NCI-H1105 treated with DMSO at 0.1 percent for 48 hours (cell line): Measurements from ENCODE around the gene LBHD1.
"Not testable (repeated sequence)": the region's sequence is repeated elsewhere in the genome, so short reads cannot be mapped to it uniquely, and the experiment has no call there.

ENCODE experiments used
- DNase-seq: peaks from one replicate; lab custom pipeline; 2025; lab: John Stamatoyannopoulos, UW

The LBHD1 gene

GRCh38 chr11:62671608-62672389 is at the start of gene LBHD1, which contains the start of gene UQCC3:
Gene LBHD1, minus strand, starts transcription at chr11:62672267. Its CDS starts 2,236 bp downstream, at chr11:62670031.
Gene UQCC3, plus strand, starts transcription at chr11:62671673. Its CDS starts 73 bp downstream, at chr11:62671746.
- DNase-seq: peak; percentile 85

DNA sequence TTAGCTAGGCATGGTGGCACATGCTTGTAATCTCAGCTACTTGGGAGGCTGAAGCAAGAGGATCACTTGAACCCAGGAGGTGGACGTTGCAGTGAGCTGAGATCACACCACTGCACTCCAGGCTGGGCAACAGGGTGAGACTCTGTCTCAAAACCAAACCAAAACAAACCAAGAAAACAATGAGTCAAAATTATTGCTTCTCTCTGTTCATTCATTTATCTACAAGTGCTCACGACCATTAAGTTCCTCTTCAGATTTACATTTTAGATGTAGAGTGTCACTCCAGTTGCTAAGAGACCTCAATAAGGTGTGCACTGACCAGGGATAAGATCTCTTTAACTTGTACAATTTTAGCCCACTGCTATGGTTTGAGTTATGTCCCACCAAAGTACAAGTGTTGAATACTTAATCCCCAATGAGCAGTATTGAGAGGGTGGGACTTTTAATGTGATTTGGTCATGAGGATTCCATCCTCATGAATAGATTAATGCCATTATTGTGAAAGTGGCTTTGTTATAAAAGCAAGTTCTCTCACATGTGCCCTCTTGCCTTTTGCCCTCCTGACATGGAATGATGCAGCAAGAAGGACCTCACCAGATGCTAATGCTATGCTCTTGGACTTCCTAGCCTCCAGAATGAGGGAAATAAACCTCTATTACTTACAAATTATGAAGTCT is 47.4 kb upstream of the LBHD1 start:
- no peak for DNase-seq

DNA sequence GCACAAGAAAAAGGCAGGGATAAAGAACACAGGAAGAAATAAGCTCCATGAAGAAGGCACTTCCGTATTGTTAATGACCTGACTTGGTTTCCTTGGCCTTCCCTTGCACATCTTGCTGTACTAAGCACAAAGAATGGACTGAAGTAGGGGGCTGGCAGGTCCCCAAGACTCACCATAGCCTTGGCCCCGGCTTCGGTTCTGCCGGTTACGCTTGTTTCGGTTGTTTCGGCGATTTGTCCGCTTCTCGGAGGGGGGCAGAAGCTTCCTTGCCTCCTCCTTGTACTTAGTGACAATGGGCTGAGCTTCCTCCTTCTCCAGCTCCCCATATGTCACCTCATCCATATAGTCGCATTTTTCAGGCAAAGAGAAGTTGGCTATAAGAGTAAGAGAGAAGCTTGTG is 44.7 kb upstream of the LBHD1 start:
- DNase-seq: no peak

GRCh38 chr11:62716206-62716605 is 44.1 kb upstream of the LBHD1 start:
- no peak for DNase-seq

DNA sequence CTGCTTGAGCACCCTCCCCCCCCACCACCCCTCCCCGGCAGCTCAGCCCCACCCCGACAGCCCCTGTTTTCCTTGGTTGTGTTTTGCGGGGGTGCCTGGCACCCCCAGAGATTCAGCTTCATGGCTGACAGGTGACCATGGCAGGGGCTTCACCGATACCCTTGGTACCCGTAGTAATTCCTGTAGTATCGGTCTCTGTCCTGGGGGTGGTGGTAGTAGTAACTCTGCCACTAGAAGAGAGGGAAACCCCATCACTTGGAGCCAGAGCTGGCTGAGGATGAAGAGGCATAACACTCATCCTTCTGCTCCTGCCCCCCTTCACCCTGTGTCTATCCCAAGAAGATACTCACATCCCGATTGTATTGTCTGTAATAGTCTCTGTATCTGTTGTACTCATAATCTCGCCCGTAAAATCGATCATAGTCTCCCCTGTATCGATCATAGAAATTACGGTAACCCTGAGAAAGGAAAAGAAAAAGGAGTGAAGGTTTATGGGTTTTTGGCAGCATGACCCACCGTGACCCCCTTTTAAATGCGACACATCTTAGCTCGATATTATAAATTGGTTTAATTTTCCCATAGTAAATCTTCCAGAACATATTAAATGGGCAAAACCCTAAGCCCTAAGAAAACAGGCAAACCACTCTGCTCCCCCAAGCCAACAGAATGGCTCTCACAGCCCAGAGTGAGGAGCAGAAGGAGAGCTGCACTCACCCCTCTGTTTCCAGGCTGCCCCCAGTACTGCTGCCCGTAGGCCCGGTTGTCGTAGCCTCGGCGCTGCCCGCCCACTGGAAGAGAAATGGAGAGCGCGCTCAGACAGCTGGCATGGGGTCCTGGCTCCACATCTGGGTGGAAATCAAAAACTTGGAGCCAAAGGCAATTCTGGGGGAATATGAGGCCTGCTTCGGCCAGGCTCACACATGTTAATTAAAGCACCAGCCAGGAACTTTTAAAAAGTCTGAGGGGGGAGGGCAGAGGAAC is 43.4 kb upstream of the LBHD1 start:
- no peak for DNase-seq

- no peak for DNase-seq
Measured at GRCh38 chr11:62713343-62713742, 41.3 kb upstream of the LBHD1 start.

- DNase-seq: no peak
Measured at GRCh38 chr11:62712861-62713260, 40.8 kb upstream of the LBHD1 start.

DNA sequence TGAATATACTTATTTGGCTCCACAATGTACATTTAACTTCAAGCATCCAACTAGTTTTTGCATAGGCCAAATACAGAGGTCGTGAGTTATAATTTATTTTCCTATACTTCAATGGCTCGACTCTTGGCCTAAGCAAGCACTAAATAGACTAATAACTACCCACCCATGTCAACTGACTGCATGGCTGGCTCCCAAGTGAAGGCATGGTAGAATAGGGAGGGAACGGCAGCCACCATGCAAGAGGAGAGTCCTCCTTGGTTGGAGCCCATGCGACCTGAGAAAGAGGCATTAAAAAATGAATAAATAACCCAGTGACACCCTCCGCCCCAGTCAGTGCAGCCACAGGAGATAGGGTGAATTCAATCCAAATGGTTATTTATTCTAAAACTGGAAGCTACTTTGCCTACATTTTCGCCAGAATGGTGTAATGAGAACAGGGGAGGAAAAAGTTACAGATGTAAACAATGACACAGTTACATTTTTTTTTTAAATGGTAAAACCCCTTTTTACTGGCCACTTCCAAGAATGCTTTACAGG is 40.3 kb upstream of the LBHD1 start:
- DNase-seq: no peak

DNA sequence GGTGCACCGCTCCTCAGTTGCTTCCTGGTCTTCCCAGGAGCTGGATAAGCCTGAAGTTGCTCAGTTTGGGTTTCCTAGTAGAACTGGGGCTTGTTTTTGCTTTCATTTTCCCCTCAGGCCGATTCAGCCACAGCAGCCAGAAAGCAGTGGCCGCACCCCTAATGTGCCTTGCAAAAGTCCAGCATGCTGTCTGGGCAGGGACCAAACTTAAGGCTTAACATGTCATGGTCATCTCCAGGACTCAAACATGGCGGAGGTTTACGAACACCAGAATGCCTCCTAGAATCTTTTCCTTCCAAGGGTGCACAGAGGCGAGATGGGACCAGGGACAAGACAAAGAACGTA is 37.9 kb upstream of the LBHD1 start:
- DNase-seq: peak; percentile 61

- DNase-seq: peak; percentile 99
Measured at GRCh38 chr11:62709247-62710000, 37.4 kb upstream of the LBHD1 start.

DNA sequence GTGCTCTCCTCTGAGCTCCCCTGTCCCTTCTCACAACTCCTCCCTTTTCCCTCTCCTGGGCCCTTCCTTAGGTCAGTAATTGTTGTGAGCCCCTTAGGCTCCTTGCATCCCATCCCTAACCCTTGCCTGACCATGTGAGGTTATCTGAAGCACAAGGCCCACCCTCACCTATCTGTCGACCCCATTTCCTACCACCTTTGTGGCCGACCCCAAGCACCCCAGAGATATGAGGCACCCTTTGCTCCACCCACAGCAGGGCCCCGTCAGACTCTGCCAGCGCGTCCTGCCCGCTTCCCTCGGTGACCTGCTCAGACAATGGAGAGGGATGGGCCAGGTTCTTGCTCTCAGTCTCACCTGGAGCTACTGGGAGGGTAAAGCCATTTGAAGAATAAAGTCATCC is 36.7 kb upstream of the LBHD1 start:
- peak; percentile 69 for DNase-seq

DNA sequence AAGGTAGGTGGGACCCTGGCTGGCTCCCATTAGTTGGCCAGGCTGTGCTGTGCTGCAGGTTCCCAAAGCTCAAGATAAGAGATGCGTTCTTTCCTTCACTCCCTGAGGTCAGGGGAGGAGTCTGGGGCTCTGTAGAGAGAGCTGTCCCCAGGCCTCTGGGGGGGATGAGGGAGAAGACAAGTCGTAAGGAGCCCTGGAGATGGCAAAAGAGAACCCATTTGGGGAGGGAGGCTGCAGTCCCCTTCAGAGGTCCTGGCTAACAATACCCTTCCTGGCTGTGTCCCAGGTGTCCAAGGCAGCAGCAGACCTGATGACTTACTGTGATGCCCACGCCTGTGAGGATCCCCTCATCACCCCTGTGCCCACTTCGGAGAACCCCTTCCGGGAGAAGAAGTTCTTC is 36.3 kb upstream of the LBHD1 start:
- no peak for DNase-seq

GRCh38 chr11:62707277-62707861 is 35.3 kb upstream of the LBHD1 start, which contains the start of the genes BSCL2 and GNG3:
Gene BSCL2, minus strand, starts transcription at chr11:62707424. Its CDS starts 229 bp downstream, at chr11:62707195.
Gene GNG3, plus strand, starts transcription at chr11:62707676. Its CDS starts 620 bp downstream, at chr11:62708296.
- DNase-seq: no peak

GRCh38 chr11:62706850-62707247 is 34.8 kb upstream of the LBHD1 start:
- no peak for DNase-seq

DNA sequence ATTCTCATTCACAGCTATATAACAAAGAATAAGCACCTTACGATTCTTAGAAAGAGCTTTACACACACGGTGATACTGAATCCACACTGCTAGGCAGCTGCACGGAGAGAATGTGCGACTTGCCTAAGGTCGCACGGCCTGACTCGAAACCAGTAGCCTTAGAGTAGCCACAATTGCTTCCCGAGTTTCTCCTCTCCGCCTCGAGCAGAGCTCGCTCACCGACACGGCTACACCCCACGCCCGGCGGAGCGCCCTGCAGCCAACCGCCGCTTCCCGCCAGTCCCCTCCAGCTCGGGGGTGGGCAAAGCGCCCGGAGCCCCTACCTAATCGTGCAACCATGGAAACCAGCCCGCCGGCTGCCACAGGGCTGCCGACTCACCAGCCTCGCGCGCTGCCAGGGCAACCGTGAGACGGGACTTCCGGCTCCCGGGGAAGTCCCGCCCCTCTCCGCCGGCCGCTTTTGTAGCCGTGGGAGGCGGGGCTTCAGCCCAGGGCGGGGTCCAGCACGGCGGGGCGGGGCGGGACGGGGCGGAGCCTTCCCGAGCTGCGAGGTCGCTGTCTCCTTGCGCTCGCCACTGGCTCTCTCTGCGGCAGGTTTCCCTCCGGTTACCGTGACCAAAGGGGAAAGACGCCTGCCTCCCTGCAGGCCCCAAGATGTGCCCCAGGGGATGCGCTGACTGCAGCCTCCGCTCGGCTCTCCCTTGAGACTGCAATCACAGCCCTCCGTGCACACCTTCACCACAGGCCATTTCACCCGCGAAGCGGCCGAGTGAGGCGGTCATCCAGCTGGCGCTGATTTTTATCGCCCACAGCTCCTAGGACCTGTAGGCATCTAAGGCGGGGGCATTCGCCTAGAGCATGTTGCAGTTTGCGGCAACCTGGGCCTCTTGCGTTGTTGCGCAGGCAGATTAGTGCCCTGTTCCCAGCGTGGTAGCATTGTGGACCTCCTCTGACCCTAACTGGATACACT is 34.1 kb upstream of the LBHD1 start:
- DNase-seq: peak; percentile 96

DNA sequence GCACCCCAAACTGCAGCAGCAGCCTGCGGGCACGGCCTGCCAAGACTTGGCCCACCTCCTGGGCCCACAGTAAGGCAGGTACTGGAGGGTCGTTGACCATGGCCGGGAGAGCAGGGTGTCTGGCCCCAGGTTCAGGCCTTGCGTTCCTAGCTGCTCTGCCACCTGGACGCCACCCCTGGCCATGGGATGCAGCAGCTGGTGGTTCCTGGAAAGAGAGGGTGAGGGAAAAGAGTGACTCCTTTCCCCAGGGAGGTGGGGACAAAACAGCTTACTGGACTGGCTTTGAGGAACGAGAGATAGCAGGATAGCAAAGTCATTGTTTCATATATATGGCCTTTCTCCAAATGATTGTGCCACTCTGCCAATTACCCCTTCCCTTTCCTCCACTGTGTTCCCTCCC is 33.3 kb upstream of the LBHD1 start:
- peak; percentile 66 for DNase-seq

DNA sequence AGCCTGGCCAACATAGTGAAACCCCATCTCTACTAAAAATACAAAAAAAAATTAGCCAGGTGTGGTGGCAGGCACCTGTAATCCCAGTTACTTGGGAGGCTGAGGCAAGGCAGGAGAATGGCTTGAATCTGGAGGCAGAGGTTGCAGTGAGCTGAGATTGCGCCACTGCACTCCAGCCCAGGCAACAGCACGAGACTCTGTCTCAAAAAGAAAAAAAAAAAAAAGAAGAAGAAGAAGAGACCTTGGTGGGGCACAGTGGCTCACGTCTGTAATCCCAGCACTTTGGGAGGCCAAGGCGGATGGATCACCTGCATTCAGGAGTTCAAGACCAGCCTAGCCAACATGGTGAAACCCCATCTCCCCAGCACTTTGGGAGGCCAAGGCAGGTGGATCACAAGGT is 31.9 kb upstream of the LBHD1 start:
- DNase-seq: not testable (repeated sequence)

GRCh38 chr11:62702246-62702645 is 30.2 kb upstream of the LBHD1 start:
- no peak for DNase-seq

- DNase-seq: peak; percentile 58
Measured at GRCh38 chr11:62694455-62695167, 22.5 kb upstream of the LBHD1 start.
